Inflammatory macrophage treated with lipopolysaccharide for 4 hours (primary cell): ENCODE measurements around the gene TSPOAP1.
"Not testable (repeated sequence)": the region's sequence is repeated elsewhere in the genome, so short reads cannot be mapped to it uniquely, and the experiment has no call there.

Experiments
- DNase-seq: peaks from one replicate; pipeline ENCODE4 v3.0.0-alpha.2; 2020

TSPOAP1 gene

DNA sequence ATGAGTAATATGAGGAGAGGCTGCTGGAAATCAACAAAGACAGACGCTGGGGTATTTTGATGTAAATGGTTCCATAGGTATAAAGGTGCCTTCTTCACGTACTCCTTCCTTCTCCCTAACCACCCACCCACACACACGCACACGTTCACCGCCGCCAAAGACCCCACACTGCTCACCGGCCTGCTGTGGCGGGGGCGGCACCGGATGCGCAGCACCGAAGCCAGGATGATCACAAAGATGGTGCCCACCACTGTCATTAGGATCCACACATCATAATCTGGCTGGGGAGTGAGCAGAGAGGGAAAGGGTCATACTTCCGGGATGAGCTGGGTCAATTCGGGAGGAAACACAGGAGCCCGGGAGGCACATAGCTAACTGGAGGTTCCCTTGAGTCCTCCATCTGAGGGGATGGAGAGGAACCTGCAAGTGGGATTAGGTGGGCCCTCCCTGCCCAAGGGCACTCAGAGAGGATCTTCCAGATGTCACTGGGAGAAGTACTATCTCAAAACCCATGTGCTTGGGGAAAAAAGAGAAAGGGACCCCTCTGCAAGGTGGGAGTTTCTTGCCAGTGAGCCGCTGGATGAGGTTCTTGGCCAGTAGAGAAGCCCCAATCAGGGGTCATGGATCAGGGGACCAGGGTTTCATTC, 33.9 kb upstream of the TSPOAP1 start:
- no peak for DNase-seq

DNA sequence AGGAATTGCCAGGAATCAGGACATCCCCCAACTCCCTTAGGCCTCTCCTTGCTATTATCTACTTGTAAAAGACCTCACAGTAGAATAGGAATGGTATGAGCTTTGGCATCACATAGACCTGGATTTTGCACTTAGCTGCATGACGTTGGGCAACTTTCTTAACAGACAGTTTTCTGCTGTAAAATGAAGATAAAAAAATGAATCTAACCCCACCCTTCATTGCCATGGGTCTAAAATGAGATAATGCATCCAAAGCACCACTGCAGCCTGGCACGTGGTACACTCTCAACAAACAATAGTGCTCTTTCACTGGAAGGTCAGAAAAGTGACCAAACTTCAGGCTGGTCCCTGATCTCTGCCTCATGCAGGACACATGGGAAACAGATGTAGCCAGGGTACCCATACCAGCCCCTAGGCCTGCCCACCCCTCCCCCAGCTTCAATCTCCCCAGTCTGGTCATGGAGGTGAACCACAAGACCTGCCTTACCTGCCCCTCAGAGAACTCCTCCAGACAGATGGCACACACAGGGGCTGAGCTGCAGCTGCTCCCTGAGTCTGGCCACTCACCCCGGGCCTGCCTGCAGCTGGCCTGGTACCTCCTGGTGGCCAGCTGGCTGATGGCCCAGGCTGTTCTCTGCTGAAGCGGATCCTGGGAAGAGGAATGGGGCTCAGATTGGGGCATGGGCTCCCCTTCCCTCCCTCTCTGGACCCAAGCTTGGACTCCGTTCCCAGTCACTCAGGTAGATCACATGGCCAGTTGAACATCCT, 31.9 kb upstream of the TSPOAP1 start:
- DNase-seq, result no peak

DNA sequence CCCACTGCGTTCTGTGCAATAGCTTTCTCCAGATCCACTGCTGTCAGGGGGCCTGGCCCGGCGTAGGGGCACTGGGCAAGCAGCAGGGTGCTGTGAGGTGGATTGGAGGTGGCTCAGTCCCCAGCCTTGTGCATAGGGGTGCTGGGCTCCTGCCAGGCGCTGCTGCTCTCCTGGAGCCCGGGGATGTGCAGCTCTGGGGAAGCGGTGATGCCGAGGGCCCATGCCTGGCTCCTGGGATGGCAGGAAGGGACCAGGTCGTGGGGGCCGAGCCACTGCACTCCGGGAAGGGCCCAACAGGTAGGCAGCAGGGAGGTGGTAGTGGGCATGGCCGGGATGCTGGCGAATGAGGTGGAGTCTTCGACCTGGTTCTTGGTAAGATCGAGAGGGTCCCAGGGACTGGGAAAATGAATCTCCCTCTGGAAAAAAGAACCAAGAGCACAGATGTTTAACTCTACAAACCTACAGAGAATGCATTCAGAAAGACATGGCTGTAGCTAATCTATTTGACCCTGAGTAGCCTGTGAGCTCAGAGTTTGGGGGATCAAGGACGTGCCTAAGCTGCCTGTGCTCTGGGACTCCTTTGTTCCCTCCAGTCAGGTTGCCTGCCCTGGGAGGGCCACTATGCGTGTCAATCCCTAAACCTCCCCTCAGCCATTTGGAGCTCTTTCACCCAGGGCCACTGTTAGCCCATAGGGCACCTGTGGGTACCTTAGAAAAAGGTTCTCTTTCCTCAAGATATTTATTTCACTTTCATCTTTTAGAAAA, 30.0 kb upstream of the TSPOAP1 start:
- DNase-seq, result no peak

DNA sequence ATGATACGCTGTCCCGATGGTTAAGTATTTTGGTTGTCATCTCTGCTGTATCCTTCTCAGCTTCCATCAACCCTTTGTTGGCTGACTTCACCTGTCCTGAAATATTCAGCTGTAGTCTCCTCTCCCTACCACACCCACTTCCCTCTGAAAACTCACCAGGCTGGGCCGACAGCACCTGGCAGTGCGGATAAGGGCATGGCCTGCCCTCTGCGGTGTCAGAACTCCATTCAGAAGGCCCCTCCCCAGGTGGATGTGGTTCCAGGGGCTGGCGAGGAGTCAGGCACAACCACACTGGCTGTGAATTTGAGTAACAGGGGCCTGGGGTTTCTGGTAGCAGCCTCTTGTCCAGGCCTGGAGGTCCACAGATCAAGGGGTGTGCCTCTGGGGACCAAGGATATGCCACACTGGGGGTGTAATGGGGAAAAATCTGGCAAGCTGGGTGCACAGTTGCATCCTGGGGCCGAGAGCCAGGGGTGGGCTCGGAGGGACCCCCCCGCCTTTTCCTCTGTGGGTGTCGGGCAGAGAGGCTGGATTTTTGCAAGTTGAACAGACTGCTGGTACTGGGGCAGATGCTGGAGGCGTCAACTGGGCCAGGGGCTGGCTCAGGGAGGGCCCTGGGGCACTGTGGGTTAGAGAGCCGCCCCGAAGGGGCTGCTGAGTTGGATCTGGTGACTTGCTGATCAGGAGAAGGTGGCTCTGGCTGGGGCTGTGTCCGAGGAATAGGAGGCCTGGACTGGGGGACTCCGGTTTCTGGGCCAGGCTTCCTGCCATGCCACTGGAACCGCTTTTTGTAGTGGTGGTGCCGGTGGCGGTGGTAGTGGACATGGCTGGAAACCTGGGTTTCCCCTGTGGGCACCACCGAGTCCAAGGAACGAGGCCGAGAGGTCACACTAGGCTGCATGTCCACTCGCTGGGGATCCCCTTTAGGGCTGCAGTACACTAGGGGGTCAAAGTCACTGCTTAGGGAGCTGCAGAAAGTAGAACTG, 29.0 kb upstream of the TSPOAP1 start:
- DNase-seq, result no peak

DNA sequence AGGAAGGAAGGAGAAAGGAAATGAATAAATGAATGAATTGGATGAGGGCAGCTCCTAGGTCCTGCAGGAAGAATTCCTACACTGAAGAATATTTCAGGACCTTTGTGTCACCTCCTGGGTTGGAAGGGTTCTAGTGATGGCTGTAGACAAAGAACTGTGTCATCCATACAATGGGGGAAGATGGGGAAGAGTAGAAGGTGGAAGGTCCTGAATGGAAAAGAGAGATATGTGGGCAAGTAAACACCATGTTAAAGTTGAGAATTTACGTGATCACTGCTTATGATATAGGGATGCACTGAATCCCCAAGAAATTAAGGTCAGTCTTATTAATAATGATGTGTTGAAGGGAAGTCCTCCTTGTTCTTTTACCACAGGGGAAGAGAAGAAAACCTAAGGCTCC, 27.6 kb upstream of the TSPOAP1 start:
- no peak for DNase-seq

DNA sequence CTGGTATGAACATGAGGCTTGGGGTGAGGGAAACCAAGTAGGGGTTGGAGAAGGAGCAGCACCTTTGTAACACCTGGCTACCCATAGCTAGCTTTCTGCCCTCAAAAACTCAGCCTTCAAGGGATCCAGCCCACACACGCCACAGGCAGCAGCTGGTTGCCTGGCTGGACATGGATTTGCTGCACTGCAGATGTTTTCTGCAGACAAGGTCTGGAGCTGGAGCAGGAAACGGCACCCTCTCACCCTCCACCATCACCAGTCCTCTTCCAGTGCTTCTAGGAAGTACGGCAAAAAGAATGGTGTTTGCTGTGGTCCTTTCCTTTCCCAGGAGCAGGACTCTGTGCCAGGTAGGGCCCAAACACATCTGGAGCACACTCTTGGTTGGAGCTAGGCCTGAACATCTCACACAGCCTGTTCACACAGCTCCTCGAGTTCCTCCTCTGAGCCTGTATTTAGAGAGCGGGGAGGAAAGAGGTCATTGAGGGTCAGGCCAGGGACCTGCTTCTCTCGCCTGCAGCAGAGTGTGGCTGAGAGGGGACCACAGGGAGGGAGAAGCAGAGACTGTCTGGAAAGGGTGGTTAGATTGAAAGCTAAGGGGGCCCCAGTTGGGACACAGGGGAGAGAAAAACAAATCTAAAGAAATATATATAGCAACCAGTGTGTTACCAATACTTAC, 26.1 kb upstream of the TSPOAP1 start:
- no peak for DNase-seq

DNA sequence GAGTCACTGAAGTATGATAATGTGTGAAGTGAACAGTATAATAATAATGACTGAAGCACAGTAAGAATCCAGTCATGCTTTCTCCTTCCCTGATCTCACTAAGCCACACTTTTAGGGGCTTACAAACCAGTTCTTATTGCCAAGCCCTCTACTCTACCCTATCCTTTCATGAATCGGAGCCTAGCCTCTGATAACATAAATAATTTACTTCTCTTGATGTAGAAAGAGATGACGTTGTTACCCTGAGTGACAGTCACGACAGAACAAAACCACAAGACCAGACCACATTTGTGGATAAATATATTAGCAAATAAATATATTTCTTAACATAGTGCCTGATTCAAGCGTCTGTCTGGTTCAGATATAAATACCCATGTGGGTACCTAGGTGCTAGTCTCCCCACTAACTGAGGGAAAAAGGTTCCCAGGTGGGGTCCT, 24.8 kb upstream of the TSPOAP1 start:
- peak; percentile 52 for DNase-seq

DNA sequence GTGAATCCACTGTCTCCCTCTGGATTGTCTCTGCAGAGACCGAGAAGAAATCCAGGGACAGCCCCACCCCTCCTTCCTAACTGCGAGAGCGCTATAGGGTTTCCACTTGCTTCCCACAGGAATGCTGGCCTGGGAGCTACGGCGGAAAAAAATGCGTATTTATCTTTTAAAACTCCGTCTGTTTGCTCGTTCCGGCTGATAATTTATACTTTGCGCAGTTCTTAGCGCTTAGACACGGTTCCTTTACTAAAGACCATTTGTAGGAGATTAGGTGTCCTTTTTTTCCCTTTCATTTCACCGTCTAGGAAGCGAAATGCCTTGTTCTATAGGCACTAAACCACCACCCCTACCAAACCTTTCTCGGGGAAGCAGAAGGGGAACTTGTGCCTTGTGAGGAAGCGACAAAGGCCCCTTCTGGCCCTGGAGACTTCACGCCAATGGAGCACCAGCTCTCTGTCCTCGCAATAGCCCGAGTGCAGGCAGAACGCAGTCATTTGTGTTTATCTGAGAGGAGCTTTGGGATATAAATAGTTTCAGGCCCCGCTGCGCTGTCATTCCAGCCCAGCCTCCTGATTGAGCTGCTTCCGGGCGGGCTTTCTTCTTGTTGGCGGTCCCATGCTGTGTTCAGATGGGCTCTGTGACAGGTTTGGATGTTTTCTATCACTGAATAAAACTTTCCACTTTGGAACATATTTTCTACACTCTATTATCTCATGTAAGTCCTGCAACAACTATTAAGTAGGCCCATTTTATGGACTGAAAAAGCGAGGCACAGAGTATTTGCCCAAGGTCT, 24.2 kb upstream of the TSPOAP1 start:
- DNase-seq, result peak; percentile 71

DNA sequence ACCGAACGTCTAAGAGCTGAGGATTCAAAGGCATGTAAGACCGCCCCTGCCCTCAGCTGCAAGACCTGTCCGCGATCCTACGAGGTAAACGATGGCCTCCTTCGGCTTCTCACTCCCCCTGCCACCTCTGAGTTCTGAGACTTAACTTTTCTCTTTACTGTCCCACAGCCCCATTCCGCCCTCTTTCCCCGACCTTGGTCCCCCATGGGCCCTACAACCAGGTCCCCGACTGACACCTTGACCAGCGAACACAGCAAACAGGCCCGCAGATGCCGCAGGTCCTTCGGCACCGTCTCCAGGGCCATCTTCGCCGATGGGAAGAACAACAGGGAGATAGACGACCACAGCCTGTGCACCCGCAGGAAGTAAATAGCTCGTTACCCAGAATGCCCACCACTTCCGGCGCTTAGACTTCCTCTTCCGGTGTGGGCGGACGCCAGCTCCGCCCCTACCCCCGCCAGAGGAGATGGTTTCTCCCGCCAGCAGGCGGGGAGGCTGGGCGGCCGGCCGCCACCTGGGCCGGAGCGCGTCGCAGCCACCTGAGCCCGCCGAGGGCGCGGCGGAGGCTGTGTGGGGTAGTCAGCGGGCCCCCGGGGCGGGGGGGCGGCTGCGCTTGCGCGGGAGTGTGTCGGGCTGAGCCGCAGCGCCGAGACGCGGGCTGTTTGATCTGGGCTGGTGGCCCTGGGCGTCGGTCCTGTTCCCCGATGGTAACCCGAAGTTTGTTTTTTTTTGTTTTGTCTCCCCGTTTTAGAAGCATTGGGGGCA, 23.4 kb upstream of the TSPOAP1 start, which contains the start of gene SUPT4H1:
Gene SUPT4H1 (minus strand): TSS at position 371 of the 765 bp plus-strand sequence. CDS start 66 bp downstream, at position 305.
- peak; percentile 96 for DNase-seq

DNA sequence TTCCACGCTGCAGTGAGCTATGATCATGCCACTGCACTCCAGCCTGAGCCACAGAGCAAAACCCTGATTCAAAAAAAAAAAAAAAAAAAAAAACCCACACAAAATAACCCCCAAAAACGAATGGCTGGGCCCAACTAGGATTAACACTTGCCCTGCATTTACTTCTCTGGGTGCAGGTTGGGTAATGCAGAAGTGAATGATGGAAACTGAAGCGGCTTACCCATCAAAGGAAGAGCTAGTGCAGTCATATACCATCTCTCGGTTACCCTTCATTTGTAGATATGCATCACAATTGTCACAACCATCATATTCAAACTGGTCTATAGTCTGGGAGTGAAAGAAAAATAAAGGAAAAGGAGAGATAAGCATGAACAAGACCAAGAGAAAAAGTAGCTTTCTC, 22.6 kb upstream of the TSPOAP1 start:
- DNase-seq, result no peak

DNA sequence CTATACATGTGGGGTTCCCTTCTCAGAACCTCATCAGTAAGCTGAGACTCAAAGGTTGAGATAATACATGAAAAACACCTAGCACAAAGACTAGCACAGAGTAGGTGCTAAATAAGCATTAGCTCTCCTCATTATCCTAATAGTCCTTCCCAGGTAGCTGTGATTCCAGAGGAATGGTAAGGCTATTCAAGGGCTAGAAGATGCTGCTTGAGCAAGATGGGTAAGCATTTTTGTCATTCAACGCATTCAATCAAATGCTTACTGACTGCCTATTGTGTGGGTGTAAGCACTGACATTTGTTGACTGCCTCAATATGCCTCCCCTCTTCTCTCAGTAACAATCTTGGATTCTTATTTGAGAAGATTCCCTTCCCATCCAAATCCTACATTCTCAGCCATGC, 19.4 kb upstream of the TSPOAP1 start:
- DNase-seq, result no peak

DNA sequence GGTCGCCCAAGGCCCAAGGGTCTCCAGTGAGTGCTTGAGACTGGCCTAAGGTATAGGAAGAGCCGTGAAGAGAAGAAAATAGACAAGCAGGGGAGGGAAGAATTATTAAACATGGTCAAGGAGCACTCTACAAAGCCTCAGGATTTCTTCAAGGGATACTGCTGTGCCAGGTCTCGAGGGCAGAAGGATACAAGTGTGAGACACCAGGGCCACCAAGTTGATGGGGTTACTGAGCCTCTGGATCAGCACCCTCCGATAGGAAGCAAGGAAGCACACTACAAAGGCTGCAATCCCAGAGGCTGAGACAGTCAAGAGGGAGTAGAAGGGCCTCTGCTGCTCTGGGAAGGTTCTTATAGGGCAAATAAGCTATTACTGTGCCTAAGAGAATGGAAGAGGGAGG, 16.9 kb upstream of the TSPOAP1 start:
- DNase-seq, result no peak

DNA sequence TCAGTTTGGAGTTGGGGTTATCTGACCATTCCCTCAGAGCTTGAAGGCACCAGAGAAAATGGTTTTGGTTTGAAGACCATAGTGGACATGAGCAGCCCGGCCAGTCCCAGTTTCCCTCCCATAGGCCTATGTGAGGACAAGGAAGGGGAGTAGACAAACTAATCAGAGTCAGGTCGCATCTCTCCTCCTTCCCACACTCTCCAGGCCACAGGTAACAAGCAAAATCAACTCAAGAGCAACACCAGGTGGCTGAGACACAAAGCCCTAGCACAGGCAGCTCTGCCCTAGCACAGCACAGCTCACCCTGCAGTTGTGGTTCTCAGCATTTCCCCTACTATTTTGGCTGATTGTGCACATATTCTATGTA, 16.2 kb upstream of the TSPOAP1 start:
- DNase-seq, result no peak

DNA sequence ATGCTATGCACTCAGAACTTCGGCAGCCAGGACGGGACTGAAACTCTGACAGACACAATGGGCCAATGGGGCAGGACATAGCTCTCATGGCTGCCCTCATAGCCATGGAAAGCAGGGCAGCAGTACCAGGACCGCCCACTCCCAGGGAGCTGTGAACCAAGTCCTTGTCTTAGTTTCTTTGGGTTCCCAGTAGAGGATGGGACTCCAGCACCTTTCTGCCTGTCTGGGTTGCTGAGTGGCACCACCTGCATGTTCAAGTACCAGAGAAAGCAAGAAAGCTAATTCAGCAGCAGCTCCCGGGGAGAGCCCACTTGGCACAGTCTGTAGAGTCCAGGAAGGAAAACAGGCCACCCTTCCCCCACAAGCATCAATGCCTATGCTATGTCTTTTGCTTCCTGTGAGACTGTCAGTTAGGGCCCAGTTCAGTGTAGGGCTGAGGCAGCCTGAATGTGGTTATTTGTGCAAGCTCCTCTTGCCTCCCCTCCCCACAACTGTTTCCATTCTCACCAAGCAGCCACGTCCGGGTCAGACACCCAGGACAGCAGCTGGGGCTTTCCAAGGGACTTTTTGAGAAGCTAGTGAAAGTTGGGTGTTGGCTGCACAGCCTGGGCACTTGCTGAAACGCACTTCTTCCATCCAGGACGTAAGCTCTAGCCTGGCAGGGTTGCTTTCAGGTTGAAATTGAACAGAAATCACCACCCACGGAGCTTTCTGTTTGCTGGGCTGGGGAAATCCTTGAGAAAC, 15.6 kb upstream of the TSPOAP1 start:
- DNase-seq, result peak; percentile 97

DNA sequence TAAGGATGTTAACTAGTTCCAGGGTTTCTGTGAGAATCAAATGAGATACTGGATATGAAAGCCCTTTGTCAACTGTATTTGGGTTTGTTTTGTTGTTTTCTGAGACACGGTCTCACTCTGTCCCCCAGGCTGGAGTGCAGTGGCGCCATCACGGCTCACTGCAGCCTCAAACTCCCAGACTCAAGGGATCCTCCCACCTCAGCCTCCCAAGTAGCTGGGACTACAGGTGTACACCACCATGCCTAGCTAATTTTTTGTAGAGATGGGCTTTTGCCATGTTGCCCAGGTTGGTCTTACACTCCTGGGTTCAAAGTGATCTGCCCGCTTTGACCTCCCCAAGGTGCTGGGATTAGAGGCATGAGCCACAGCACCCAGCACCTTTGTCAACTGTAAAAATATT, 14.5 kb upstream of the TSPOAP1 start:
- no peak for DNase-seq

DNA sequence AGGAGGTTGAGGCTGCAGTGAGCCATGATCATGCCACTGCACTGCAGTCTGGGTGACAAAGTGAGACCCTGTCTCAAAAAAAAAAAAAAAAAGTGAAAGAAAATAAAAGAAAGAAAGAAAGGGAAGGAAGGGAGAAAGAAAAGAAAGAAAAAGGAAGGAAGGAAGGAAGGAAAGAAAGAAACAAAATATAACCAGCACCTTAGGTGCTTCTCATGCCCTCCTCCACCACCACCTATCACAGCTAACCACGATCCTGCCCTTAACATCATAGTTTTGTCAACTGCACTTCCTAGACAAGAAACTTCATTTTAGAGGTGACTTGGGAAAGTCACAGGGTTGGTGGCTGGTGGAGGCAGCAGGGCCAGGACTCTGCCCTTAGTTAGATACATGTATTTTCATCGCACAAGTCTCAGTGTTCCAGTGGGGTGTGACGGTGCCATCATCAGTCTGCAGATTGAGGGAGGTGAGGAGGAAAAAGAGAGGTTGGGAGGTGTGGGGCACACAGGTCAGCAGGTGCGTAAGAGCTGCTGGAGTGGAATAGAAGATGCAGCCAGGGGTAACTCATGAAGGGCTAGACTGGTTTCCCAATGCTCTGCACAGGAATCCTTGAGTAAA, 13.4 kb upstream of the TSPOAP1 start:
- DNase-seq, result no peak

DNA sequence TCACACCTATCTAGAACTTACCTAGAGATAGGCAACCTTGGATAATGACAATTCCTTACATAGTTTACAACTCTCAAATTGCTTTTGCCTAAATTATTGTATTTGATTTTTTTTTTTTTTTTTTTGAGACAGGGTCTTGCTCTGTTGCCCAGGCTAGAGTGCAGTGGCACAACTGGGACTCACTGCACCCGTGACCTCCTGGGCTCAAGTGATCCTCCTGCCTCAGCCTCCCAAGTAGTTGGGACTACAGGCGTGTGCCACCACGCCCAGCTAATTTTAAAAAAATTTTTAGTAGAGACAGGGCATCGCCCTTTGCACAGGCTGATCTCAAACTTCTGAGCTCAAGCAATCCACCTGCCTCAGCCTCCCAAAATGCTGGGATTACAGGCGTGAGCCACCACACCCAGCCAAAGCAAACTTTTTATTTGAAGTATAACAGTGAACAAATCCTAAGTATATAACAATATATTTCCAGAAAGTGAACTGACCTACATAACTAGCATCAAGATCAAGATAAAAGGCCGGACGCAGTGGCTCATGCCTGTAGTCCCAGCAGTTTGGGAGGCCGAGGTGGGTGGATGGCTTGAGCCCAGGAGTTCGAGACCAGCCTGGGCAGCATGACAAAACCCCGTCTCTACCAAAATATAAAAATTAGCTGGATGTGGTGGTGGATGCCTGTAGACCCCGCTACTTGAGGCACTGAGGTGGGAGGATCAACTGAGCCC, 12.7 kb upstream of the TSPOAP1 start:
- DNase-seq, result not testable (repeated sequence)

DNA sequence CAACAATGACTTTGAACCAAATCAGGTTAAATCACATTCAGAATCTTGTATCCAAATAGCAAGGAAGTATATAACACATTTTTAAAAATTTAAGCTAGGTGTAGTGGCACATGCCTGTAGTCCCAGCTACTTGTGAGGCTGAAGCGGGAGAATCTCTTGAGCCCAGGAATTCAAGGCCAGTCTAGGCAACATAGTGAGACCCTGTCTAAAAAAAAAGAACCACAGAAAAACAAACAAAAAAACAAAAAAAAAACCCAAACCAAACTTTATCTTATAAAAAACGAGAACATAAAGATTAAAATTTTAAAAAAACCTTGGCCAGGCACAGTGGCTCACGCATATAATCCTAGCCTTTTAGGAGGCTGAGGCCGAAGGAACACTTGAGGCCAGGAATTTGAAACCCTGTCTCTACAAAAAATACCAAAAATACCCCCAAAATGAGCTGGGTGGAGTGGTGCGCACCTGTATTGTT, 11.8 kb upstream of the TSPOAP1 start:
- no peak for DNase-seq
